Parathyroid adenoma (tissue), 2 donors: Measurements from ENCODE around the gene PER1.

Experiments
- H2AFZ ChIP-seq: fragments of 300-600 bp; sonication (generic); one replicate; pipeline ENCODE4 v1.7.0; 2017; ENCODE audit warnings: antibody characterized with exemption, mild to moderate bottlenecking
- H3K27ac ChIP-seq: fragments of 300-600 bp; sonication (generic); one replicate; pipeline ENCODE4 v1.7.0; 2017
- H3K27me3 ChIP-seq: fragments of 300-600 bp; sonication (generic); one replicate; pipeline ENCODE4 v1.7.0; 2017; ENCODE audit warnings: low read length; ENCODE audit not compliant: control insufficient read depth, insufficient read depth
- H3K36me3 ChIP-seq: fragments of 300-600 bp; sonication (generic); one replicate; pipeline ENCODE4 v1.7.0; 2017; ENCODE audit warnings: low read length; ENCODE audit not compliant: control insufficient read depth, insufficient read depth
- H3K4me1 ChIP-seq: fragments of 300-600 bp; sonication (generic); one replicate; pipeline ENCODE4 v1.7.0; 2017; ENCODE audit warnings: control low read depth
- H3K4me2 ChIP-seq: fragments of 300-600 bp; sonication (generic); one replicate; pipeline ENCODE4 v1.7.0; 2017; ENCODE audit warnings: low read length
- H3K4me3 ChIP-seq: fragments of 300-600 bp; sonication (generic); one replicate; pipeline ENCODE4 v1.7.0; 2017; ENCODE audit warnings: low read depth, low read length
- H3K79me2 ChIP-seq: fragments of 300-600 bp; sonication (generic); one replicate; pipeline ENCODE4 v1.7.0; 2017; ENCODE audit warnings: control low read depth
- H3K9ac ChIP-seq: fragments of 300-600 bp; sonication (generic); one replicate; pipeline ENCODE4 v1.7.0; 2017; ENCODE audit warnings: mild to moderate bottlenecking
- H3K9me3 ChIP-seq: fragments of 300-600 bp; sonication (generic); one replicate; pipeline ENCODE4 v1.7.0; 2017; ENCODE audit warnings: low read length; ENCODE audit not compliant: control insufficient read depth
- CTCF ChIP-seq: fragments of 300-600 bp; sonication (generic); IDR thresholded peaks from one replicate; pipeline ENCODE4 v1.7.0; 2017; ENCODE audit warnings: antibody characterized with exemption, mild to moderate bottlenecking
- donor health status: primary hyperparathyroidism.

Gene PER1

GRCh38 chr17:8138374-8138671 is 13.9 kb downstream of the PER1 start:
- Histone ChIP-seq H3K79me2 (no peaks in the 10 kb centered on the region), H3K4me2 (peak overlapping the region; percentile 65), H3K9ac (no peak overlapping the region), H3K9me3 (no peaks in the 10 kb centered on the region), H3K4me3 (peak overlapping the region; percentile 45), H3K27me3 (no peaks in the 10 kb centered on the region), H3K36me3 (no peaks in the 10 kb centered on the region), H3K27ac (peak overlapping the region; percentile 86), H3K4me1 (peaks cover 5% of the 10 kb centered on the region), H2AFZ (peak overlapping the region; percentile 40)
- no peak for TF ChIP-seq CTCF

GRCh38 chr17:8137645-8138373 is 14.4 kb downstream of the PER1 start:
- TF ChIP-seq CTCF = no peak
- Histone ChIP-seq H2AFZ (peak overlapping the region; percentile 40), H3K36me3 (no peaks in the 10 kb centered on the region), H3K27ac (peak overlapping the region; percentile 86), H3K4me3 (peak overlapping the region; percentile 45), H3K9ac (no peak overlapping the region), H3K9me3 (no peaks in the 10 kb centered on the region), H3K79me2 (no peaks in the 10 kb centered on the region), H3K4me1 (peaks cover 5% of the 10 kb centered on the region), H3K27me3 (no peaks in the 10 kb centered on the region), H3K4me2 (peak overlapping the region; percentile 65)

GRCh38 chr17:8133941-8134340 is 18.3 kb downstream of the PER1 start:
- Histone ChIP-seq H3K36me3 (no peaks in the 10 kb centered on the region), H3K27me3 (no peaks in the 10 kb centered on the region), H3K9ac (no peak overlapping the region), H3K79me2 (no peaks in the 10 kb centered on the region), H3K4me1 (peaks cover 5% of the 10 kb centered on the region), H3K9me3 (no peaks in the 10 kb centered on the region), H2AFZ (no peak overlapping the region), H3K4me2 (no peak overlapping the region), H3K27ac (no peak overlapping the region), H3K4me3 (no peak overlapping the region)
- TF ChIP-seq CTCF = no peak

- no peak overlapping the region for H3K27ac ChIP-seq
- H3K4me2 ChIP-seq = no peak overlapping the region
- H3K36me3 ChIP-seq = no peaks in the 10 kb centered on the region
- H2AFZ ChIP-seq = no peak overlapping the region
- no peak for TF ChIP-seq CTCF
- no peak overlapping the region for H3K9ac ChIP-seq
- H3K27me3 ChIP-seq = no peaks in the 10 kb centered on the region
- H3K79me2 ChIP-seq = no peaks in the 10 kb centered on the region
- no peaks in the 10 kb centered on the region for H3K9me3 ChIP-seq
- peaks cover 5% of the 10 kb centered on the region for H3K4me1 ChIP-seq
- no peak overlapping the region for H3K4me3 ChIP-seq
These were observed 18.8 kb downstream of the PER1 start for GRCh38 chr17:8133399-8133798.

- H3K27ac ChIP-seq = no peak overlapping the region
- no peak overlapping the region for H3K4me3 ChIP-seq
- H3K9me3 ChIP-seq = no peaks in the 10 kb centered on the region
- H3K4me2 ChIP-seq = no peak overlapping the region
- TF ChIP-seq CTCF = no peak
- no peaks in the 10 kb centered on the region for H3K79me2 ChIP-seq
- no peaks in the 10 kb centered on the region for H3K36me3 ChIP-seq
- no peak overlapping the region for H3K9ac ChIP-seq
- H3K4me1 ChIP-seq = peaks cover 3% of the 10 kb centered on the region
- no peak overlapping the region for H2AFZ ChIP-seq
- H3K27me3 ChIP-seq = no peaks in the 10 kb centered on the region
These were observed 20.3 kb downstream of the PER1 start for GRCh38 chr17:8131844-8132441.
